ENCODE measurements around the gene ARSI.
"Not testable (repeated sequence)": the region's sequence is repeated elsewhere in the genome, so short reads cannot be mapped to it uniquely, and the experiment has no call there.

ARSI gene

GRCh38 chr5:150248946-150249345 lies 53.8 kb downstream of the ARSI start:
- DNase-seq, result no peak

GRCh38 chr5:150248493-150248892 lies 54.2 kb downstream of the ARSI start:
- DNase-seq, result not testable (repeated sequence)

- DNase-seq, result no peak
Measured at GRCh38 chr5:150247726-150248125, 55.0 kb downstream of the ARSI start.

- DNase-seq, result no peak
Measured at GRCh38 chr5:150246835-150247234, 55.9 kb downstream of the ARSI start.

- no peak for DNase-seq
Measured at GRCh38 chr5:150246429-150246828, 56.3 kb downstream of the ARSI start.

Measured in anterior cingulate cortex (tissue), 58 donors.